MM.1S (cell line): ENCODE measurements around the gene CCT6B.

Experiments used
- DNase-seq: peaks from one replicate; pipeline ENCODE4 v3.0.0-alpha.2; 2015
- H2AFZ ChIP-seq: fragments of 300-600 bp; sonication (generic); 2 replicates; pipeline ENCODE4 v1.6.0; 2016; ENCODE audit warnings: antibody characterized with exemption, low read length
- H3F3A ChIP-seq: fragments of 300-600 bp; sonication (generic); 2 replicates; pipeline ENCODE4 v1.6.1; 2016; ENCODE audit warnings: mild to moderate bottlenecking, antibody characterized with exemption, low read length, moderate library complexity, mixed read lengths; ENCODE audit not compliant: insufficient read depth
- H3K27ac ChIP-seq: fragments of 300-600 bp; sonication (generic); 2 replicates; pipeline ENCODE4 v1.5.1; 2016; ENCODE audit warnings: mild to moderate bottlenecking, low read length
- H3K27me3 ChIP-seq: fragments of 300-600 bp; sonication (generic); replicated peaks from 2 replicates; pipeline ENCODE4 v1.6.0; 2016; ENCODE audit warnings: low read length; ENCODE audit not compliant: insufficient read depth
- H3K36me3 ChIP-seq: fragments of 300-600 bp; sonication (generic); replicated peaks from 2 replicates; pipeline ENCODE4 v1.6.1; 2016; ENCODE audit warnings: mild to moderate bottlenecking, low read length, mixed read lengths; ENCODE audit not compliant: insufficient read depth
- H3K4me1 ChIP-seq: fragments of 300-600 bp; sonication (generic); 2 replicates; pipeline ENCODE4 v1.6.1; 2016; ENCODE audit warnings: low read length, mixed read lengths
- H3K4me2 ChIP-seq: fragments of 300-600 bp; sonication (generic); 2 replicates; pipeline ENCODE4 v1.6.0; 2016; ENCODE audit warnings: low read depth, low read length
- H3K4me3 ChIP-seq: fragments of 300-600 bp; sonication (generic); 2 replicates; pipeline ENCODE4 v1.5.1; 2016; ENCODE audit warnings: low read length, mixed read lengths
- H3K79me2 ChIP-seq: fragments of 300-600 bp; sonication (generic); 2 replicates; pipeline ENCODE4 v1.6.1; 2016; ENCODE audit warnings: mixed run types, low read length, mixed read lengths
- H3K9ac ChIP-seq: fragments of 300-600 bp; sonication (generic); 2 replicates; pipeline ENCODE4 v1.6.1; 2016; ENCODE audit warnings: low read length, mixed read lengths
- H3K9me2 ChIP-seq: fragments of 300-600 bp; sonication (generic); replicated peaks from 2 replicates; pipeline ENCODE4 v1.6.1; 2016; ENCODE audit warnings: mild to moderate bottlenecking, low read length, mixed read lengths; ENCODE audit not compliant: insufficient read depth
- H3K9me3 ChIP-seq: fragments of 300-600 bp; sonication (generic); replicated peaks from 2 replicates; pipeline ENCODE4 v1.6.1; 2016; ENCODE audit warnings: mild to moderate bottlenecking, low read length, mixed read lengths; ENCODE audit not compliant: insufficient read depth
- H4K20me1 ChIP-seq: fragments of 300-600 bp; sonication (generic); 2 replicates; pipeline ENCODE4 v1.6.1; 2016; ENCODE audit warnings: mild to moderate bottlenecking, low read length, moderate library complexity, mixed read lengths; ENCODE audit not compliant: insufficient read depth
- EZH2 ChIP-seq: fragments of 300-600 bp; sonication (generic); optimal IDR thresholded peaks from 2 replicates; pipeline ENCODE3; 2017; ENCODE audit warnings: low read depth, mild to moderate bottlenecking, antibody characterized with exemption, low read length, mixed read lengths
- EZH2phosphoT487 ChIP-seq: fragments of 300-600 bp; sonication (generic); IDR thresholded peaks from 2 replicates; pipeline ENCODE4 v1.6.1; 2018; ENCODE audit warnings: antibody characterized with exemption, low read length
- TF ChIP-seq, protein P1 (sequence below): fragments of 300-600 bp; sonication (generic); IDR thresholded peaks from 2 replicates; pipeline ENCODE4 v1.5.1; 2016; ENCODE audit warnings: antibody characterized with exemption, low read length, mixed read lengths

CCT6B gene

DNA sequence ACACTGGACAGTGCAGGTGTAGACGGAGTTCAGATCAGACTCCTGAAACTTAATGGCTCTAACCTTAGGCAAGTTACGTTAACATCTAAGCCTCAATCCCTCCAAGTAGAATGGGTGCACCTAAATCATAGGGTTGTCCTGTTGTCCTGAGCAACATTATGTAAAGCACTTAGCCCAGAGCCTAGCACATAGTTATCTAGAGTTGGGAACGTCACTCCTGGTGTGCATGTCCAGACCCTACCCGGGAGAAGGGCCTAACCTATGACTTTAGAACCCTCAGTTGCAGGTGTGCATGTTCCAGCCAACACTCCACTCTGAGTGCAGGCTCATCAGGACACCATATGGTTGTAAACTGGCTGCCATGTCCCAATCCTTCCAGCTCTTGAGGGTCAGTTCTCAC lies 45.1 kb upstream of the CCT6B start:
- DNase-seq: no peak
- no peak overlapping the region for H3K9ac ChIP-seq
- TF ChIP-seq, protein P1, sequence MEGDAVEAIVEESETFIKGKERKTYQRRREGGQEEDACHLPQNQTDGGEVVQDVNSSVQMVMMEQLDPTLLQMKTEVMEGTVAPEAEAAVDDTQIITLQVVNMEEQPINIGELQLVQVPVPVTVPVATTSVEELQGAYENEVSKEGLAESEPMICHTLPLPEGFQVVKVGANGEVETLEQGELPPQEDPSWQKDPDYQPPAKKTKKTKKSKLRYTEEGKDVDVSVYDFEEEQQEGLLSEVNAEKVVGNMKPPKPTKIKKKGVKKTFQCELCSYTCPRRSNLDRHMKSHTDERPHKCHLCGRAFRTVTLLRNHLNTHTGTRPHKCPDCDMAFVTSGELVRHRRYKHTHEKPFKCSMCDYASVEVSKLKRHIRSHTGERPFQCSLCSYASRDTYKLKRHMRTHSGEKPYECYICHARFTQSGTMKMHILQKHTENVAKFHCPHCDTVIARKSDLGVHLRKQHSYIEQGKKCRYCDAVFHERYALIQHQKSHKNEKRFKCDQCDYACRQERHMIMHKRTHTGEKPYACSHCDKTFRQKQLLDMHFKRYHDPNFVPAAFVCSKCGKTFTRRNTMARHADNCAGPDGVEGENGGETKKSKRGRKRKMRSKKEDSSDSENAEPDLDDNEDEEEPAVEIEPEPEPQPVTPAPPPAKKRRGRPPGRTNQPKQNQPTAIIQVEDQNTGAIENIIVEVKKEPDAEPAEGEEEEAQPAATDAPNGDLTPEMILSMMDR: no peak
- TF ChIP-seq EZH2phosphoT487 (no peak), EZH2 (no peak)
- H3K27me3 ChIP-seq: no peaks in the 10 kb centered on the region
- no peak overlapping the region for H3K27ac ChIP-seq
- no peaks in the 10 kb centered on the region for H3F3A ChIP-seq
- no peaks in the 10 kb centered on the region for H3K36me3 ChIP-seq
- no peaks in the 10 kb centered on the region for H3K4me1 ChIP-seq
- H3K9me3 ChIP-seq: no peaks in the 10 kb centered on the region
- H3K79me2 ChIP-seq: no peaks in the 10 kb centered on the region
- no peak overlapping the region for H3K4me2 ChIP-seq
- H3K9me2 ChIP-seq: no peaks in the 10 kb centered on the region
- H2AFZ ChIP-seq: no peak overlapping the region
- H3K4me3 ChIP-seq: no peak overlapping the region
- no peaks in the 10 kb centered on the region for H4K20me1 ChIP-seq

DNA sequence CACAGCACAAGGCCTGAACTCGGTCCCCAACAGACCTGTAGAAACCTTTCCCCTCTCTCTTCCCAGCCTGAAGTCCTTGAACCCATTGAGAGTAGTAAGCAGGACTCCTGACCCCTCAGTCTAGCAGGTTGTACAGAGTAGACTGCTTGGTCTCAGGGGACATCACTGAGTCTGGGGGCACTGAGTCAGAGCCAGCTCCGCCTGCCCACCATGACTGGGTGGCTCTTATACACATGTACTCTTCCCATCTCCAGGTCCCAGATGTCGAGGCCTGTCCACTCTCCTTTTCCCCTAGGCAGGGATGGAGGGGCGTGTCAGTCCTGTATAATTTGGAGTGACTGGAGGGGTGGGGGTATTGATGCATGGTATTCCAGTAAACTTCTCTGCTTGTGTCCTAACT lies 42.5 kb upstream of the CCT6B start:
- Histone ChIP-seq H3K9me2 (no peaks in the 10 kb centered on the region), H3K9ac (no peak overlapping the region), H3K4me1 (peaks cover 5% of the 10 kb centered on the region; the same call in 1 of the 2 replicates), H3K36me3 (no peaks in the 10 kb centered on the region), H2AFZ (no peak overlapping the region), H3K4me3 (no peak overlapping the region), H4K20me1 (no peaks in the 10 kb centered on the region), H3K27me3 (no peaks in the 10 kb centered on the region), H3K79me2 (no peaks in the 10 kb centered on the region), H3F3A (no peaks in the 10 kb centered on the region), H3K4me2 (no peak overlapping the region), H3K9me3 (no peaks in the 10 kb centered on the region), H3K27ac (no peak overlapping the region)
- TF ChIP-seq EZH2 (no peak), EZH2phosphoT487 (no peak)
- TF ChIP-seq, protein P1: no peak
- no peak for DNase-seq

DNA sequence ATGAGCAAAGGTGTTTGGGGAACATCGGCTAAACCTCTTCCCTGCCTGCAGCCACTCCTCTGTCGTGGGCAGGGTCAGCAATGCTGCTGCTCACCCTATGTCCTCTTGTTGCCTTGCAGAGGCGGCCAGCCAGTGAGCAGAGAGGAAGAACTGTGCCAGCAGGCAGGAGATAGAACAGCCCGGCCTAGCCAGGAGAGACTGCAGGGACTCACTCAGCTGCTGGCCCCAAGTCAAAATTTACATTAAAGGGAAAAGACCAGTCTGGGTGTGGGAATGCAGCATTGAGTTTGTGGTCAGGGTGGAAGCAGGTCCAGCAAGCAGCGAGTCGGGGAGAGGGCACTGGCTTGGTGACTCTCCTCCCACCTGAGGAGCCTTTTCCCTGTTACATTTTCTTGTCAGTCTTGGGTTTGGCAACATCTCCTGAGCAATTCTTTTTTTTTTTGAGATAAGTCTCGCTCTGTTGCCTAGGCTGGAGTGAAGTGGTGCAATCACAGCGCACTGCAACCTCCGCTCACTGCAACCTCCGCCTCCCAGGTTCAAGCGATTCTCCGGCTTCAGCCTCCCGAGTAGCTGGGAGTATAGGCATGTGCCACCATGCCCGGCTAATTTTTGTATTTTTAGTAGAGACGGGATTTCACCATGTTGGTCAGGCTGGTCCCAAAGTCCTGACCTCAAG lies 41.8 kb upstream of the CCT6B start:
- H3K27ac ChIP-seq: no peak overlapping the region
- no peaks in the 10 kb centered on the region for H3K36me3 ChIP-seq
- H3K4me3 ChIP-seq: no peak overlapping the region
- no peak overlapping the region for H2AFZ ChIP-seq
- no peaks in the 10 kb centered on the region for H3K79me2 ChIP-seq
- no peaks in the 10 kb centered on the region for H3F3A ChIP-seq
- no peak overlapping the region for H3K4me2 ChIP-seq
- no peaks in the 10 kb centered on the region for H3K27me3 ChIP-seq
- H3K9me2 ChIP-seq: no peaks in the 10 kb centered on the region
- peaks cover 5% of the 10 kb centered on the region; the same call in 1 of the 2 replicates for H3K4me1 ChIP-seq
- no peak for DNase-seq
- no peak overlapping the region for H3K9ac ChIP-seq
- no peaks in the 10 kb centered on the region for H3K9me3 ChIP-seq
- H4K20me1 ChIP-seq: no peaks in the 10 kb centered on the region
- TF ChIP-seq EZH2: no peak
- TF ChIP-seq, protein P1: no peak
- no peak for TF ChIP-seq EZH2phosphoT487
